Keratinocyte (primary cell): ENCODE data around the gene NFATC2. TPM values are rescaled to one million over a fixed set of nuclear protein-coding genes. Genes with fewer than 3 reads are reported as not detected.

ENCODE experiments used
- DNase-seq: peaks from one replicate; pipeline ENCODE4 v3.0.0-alpha.2; 2011; ENCODE audit warnings: low read depth, missing footprints, low spot score
- FAIRE-seq: peaks from 2 replicates; lab custom pipeline; 2011; peaks lifted over from hg19 to GRCh38; lab: Jason Lieb, UNC
- H2AFZ ChIP-seq: 2 replicates; pipeline ENCODE4 v1.6.0; 2012; ENCODE audit warnings: low read length, control low read depth, inconsistent platforms; ENCODE audit not compliant: control insufficient read depth
- H3K27ac ChIP-seq: 2 replicates; pipeline ENCODE4 v1.5.1; 2011; ENCODE audit warnings: low read length; ENCODE audit not compliant: control insufficient read depth, insufficient read depth
- H3K27me3 ChIP-seq: 3 replicates; pipeline ENCODE4 v1.6.0; 2011; ENCODE audit warnings: low read length; ENCODE audit not compliant: control insufficient read depth, insufficient read depth; ENCODE audit errors: extremely low read depth
- H3K36me3 ChIP-seq, 2 experiments: 2 replicates in 1 of 2; 3 replicates in 1 of 2; pipeline ENCODE4 v1.5.1; 2011; ENCODE audit warnings: low read length in 2 of 2, mild to moderate bottlenecking in 1 of 2; ENCODE audit not compliant: control insufficient read depth in 2 of 2, insufficient read depth in 2 of 2; ENCODE audit errors: extremely low read depth in 1 of 2
- H3K4me1 ChIP-seq: 3 replicates; pipeline ENCODE4 v1.5.1; 2011; ENCODE audit warnings: low read length; ENCODE audit not compliant: control insufficient read depth, insufficient read depth; ENCODE audit errors: extremely low read depth
- H3K4me2 ChIP-seq: 3 replicates; pipeline ENCODE4 v1.6.0; 2011; ENCODE audit warnings: low read depth, low read length; ENCODE audit not compliant: control insufficient read depth, insufficient read depth; ENCODE audit errors: extremely low read depth
- H3K4me3 ChIP-seq, 3 experiments: fragments of 200-600 bp in 1 of 3; sonication (generic) in 1 of 3; 2 replicates in 2 of 3; 3 replicates in 1 of 3; pipeline ENCODE4 v1.5.1; 2011 to 2016; ENCODE audit warnings: low read length in 3 of 3, mild to moderate bottlenecking in 3 of 3, control low read depth in 2 of 3, inconsistent platforms in 1 of 3, low read depth in 1 of 3, mixed read lengths in 1 of 3, mixed run types in 1 of 3, moderate library complexity in 1 of 3; ENCODE audit not compliant: control insufficient read depth in 2 of 3, insufficient read depth in 2 of 3; ENCODE audit errors: extremely low read depth in 1 of 3
- H3K79me2 ChIP-seq: 2 replicates; pipeline ENCODE4 v1.6.0; 2012; ENCODE audit warnings: low read length; ENCODE audit not compliant: control insufficient read depth, insufficient read depth
- H3K9ac ChIP-seq: 3 replicates; pipeline ENCODE4 v1.6.0; 2011; ENCODE audit warnings: low read length; ENCODE audit not compliant: control insufficient read depth, insufficient read depth; ENCODE audit errors: extremely low read depth
- H3K9me1 ChIP-seq: 3 replicates; pipeline ENCODE4 v1.6.0; 2011; ENCODE audit warnings: low read length; ENCODE audit not compliant: control insufficient read depth, insufficient read depth; ENCODE audit errors: extremely low read depth
- H3K9me3 ChIP-seq: 2 replicates; pipeline ENCODE4 v1.5.1; 2012; ENCODE audit warnings: low read depth, low read length; ENCODE audit not compliant: control insufficient read depth
- H4K20me1 ChIP-seq: 3 replicates; pipeline ENCODE4 v1.6.0; 2011; ENCODE audit warnings: low read length; ENCODE audit not compliant: control insufficient read depth, insufficient read depth; ENCODE audit errors: extremely low read depth
- EZH2 ChIP-seq: IDR thresholded peaks from one replicate; pipeline ENCODE4 v1.6.1; 2012; ENCODE audit warnings: inconsistent platforms, mild to moderate bottlenecking, low read length, moderate library complexity
- dilution Hi-C: fragments of 300-500 bp; cut with MboI; formaldehyde crosslinking; loops from one replicate; pipeline ENCODE4 v1.7.0; 2020; ENCODE audit warnings: low sequenced_read_pairs; ENCODE audit not compliant: extremely low pct_ligation_motif_present
- polyA plus RNA-seq, 5 experiments: library from polyadenylated mRNA; depleted of rRNA in 3 of 5; stranded (reverse) in 3 of 5; stranded (forward) in 1 of 5; unstranded in 1 of 5; fragments of >200 nt; gene quantifications; 1 replicate in 1 of 5; 2 replicates in 3 of 5; 3 replicates in 1 of 5; pipeline versions ENCODE4 v1.2.1 to v1.2.3, GENCODE V29; 2011 to 2012; ENCODE audit warnings: missing spikeins in 2 of 5, low read depth in 1 of 5, low replicate concordance in 1 of 5
- TF ChIP-seq, protein P1 (sequence below), 3 experiments: IDR thresholded peaks in 1 of 3; conservative IDR thresholded peaks in 1 of 3; optimal IDR thresholded peaks in 1 of 3; 2 replicates in 2 of 3; 3 replicates in 1 of 3; pipeline versions ENCODE3 to v1.5.1; 2011; ENCODE audit warnings: low read length in 3 of 3, mild to moderate bottlenecking in 3 of 3, moderate library complexity in 2 of 3, control low read depth in 1 of 3, inconsistent platforms in 1 of 3; ENCODE audit not compliant: insufficient read depth in 2 of 3; ENCODE audit errors: extremely low read depth in 1 of 3

NFATC2 gene
- polyA plus RNA-seq, 1 donor (not counting 4 experiments of a cell fraction or from before 2014, with no cell fraction given) = 0.05 TPM

DNA sequence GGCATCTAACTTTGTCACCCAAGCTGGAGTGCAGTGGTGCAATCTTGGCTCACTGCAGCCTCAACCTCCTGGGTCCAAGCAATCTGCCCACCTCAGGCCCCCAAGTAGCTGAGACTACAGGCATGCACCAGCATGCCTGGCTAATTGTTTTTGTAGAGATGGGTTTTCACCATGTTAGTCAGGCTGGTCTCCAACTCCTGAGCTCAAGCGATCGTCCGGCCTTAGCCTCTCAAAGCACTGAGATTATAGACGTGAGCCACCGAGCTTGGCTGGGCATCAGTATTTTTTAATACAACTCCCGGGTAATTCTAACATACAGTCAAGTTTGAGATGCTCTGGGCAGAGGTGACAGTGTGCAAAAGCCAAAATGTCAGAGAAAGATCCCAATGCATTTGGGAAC lies 73.5 kb downstream of the NFATC2 start:
- no peak for FAIRE-seq
- Histone ChIP-seq H3K27ac (no peak overlapping the region), H3K9ac (no peak overlapping the region), H4K20me1 (no peaks in the 10 kb centered on the region), H3K4me3 (no peak overlapping the region), H3K36me3 (no peaks in the 10 kb centered on the region), H3K27me3 (peaks cover 23% of the 10 kb centered on the region), H2AFZ (no peak overlapping the region), H3K9me1 (no peaks in the 10 kb centered on the region), H3K9me3 (no peaks in the 10 kb centered on the region), H3K4me2 (no peak overlapping the region), H3K4me1 (no peaks in the 10 kb centered on the region), H3K79me2 (no peaks in the 10 kb centered on the region)
- dilution Hi-C loops = no loop called here
- TF ChIP-seq, protein P1, sequence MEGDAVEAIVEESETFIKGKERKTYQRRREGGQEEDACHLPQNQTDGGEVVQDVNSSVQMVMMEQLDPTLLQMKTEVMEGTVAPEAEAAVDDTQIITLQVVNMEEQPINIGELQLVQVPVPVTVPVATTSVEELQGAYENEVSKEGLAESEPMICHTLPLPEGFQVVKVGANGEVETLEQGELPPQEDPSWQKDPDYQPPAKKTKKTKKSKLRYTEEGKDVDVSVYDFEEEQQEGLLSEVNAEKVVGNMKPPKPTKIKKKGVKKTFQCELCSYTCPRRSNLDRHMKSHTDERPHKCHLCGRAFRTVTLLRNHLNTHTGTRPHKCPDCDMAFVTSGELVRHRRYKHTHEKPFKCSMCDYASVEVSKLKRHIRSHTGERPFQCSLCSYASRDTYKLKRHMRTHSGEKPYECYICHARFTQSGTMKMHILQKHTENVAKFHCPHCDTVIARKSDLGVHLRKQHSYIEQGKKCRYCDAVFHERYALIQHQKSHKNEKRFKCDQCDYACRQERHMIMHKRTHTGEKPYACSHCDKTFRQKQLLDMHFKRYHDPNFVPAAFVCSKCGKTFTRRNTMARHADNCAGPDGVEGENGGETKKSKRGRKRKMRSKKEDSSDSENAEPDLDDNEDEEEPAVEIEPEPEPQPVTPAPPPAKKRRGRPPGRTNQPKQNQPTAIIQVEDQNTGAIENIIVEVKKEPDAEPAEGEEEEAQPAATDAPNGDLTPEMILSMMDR (optimal IDR thresholded peaks at IDR 0.05 in 1 of 3, IDR thresholded peaks at IDR 0.05 in 1 of 3, conservative IDR thresholded peaks at IDR 0.05 in 1 of 3; ENCODE audit: extremely low read depth in 1 of 3, insufficient read depth in 2 of 3, low read length in 3 of 3) = no peak
- TF ChIP-seq EZH2 = no peak
- no peak for DNase-seq

DNA sequence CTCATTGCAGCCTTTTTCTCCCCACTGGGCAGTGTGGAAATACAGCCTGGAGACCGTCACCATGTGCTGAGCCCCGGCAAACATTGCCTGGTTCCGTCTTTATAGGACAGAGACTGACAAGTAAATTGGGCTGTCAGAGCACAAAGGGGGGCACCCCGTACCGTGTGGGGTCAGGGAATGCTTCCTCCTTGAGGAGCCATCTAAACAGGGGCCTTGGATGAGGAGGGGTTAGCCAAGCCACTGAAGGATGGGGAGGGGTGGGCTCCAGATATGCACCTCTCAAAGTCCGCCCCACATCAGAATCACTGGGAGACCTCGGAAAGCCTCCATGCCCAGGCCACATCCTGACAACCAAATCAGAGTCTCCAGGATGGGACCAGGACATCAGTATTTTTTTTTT lies 73.9 kb downstream of the NFATC2 start:
- dilution Hi-C loops = no loop called here
- FAIRE-seq = no peak
- no peaks in the 10 kb centered on the region for H3K4me1 ChIP-seq

More for the DNA sequence above, 73.9 kb downstream of the NFATC2 start:
- TF ChIP-seq EZH2 = no peak
- TF ChIP-seq, protein P1 (optimal IDR thresholded peaks at IDR 0.05 in 1 of 3, IDR thresholded peaks at IDR 0.05 in 1 of 3, conservative IDR thresholded peaks at IDR 0.05 in 1 of 3; ENCODE audit: extremely low read depth in 1 of 3, insufficient read depth in 2 of 3, low read length in 3 of 3) = no peak
- Histone ChIP-seq H4K20me1 (no peaks in the 10 kb centered on the region), H3K4me2 (no peak overlapping the region), H3K9ac (no peak overlapping the region), H3K36me3 (no peaks in the 10 kb centered on the region), H3K9me1 (no peaks in the 10 kb centered on the region), H3K9me3 (no peaks in the 10 kb centered on the region), H2AFZ (no peak overlapping the region), H3K27me3 (peaks cover 23% of the 10 kb centered on the region), H3K4me3 (no peak overlapping the region), H3K27ac (no peak overlapping the region), H3K79me2 (no peaks in the 10 kb centered on the region)
- no peak for DNase-seq
